ENCODE results near the gene MLIP.

MLIP gene

GRCh38 chr6:54106727-54107126 is 4.5 kb upstream of the MLIP start:
- Histone ChIP-seq H3K36me3 (ENCODE audit: control insufficient read depth in 1 of 2, insufficient read depth in 2 of 2, low read length in 2 of 2) (no peaks in the 10 kb centered on the region), H3K4me1 (ENCODE audit: control insufficient read depth in 1 of 2, insufficient read depth in 2 of 2, low read length in 2 of 2) (no peaks in the 10 kb centered on the region), H4K12ac (ENCODE audit: low read depth, low read length) (no peak overlapping the region), H2BK5ac (ENCODE audit: low read depth, low read length, poor library complexity) (no peak overlapping the region), H3K4me2 (ENCODE audit: low read length) (no peak overlapping the region), H3K4me3 (ENCODE audit: low read depth, low read length) (no peak overlapping the region), H2BK12ac (ENCODE audit: low read length) (no peak overlapping the region), H4K91ac (ENCODE audit: low read depth, low read length) (no peak overlapping the region), H2BK120ac (ENCODE audit: insufficient read depth, low read length, poor library complexity) (no peak overlapping the region), H2AFZ (ENCODE audit: insufficient read depth, low read length, poor library complexity) (no peak overlapping the region), H4K8ac (ENCODE audit: low read depth, low read length) (no peak overlapping the region), H3K4ac (ENCODE audit: low read depth, low read length) (no peak overlapping the region), H3K27ac (ENCODE audit: low read depth, low read length) (no peak overlapping the region), H3K9ac (ENCODE audit: low read length) (no peak overlapping the region), H3K79me2 (ENCODE audit: control insufficient read depth, insufficient read depth, low read length, poor library complexity) (no peaks in the 10 kb centered on the region), H3K23ac (ENCODE audit: low read length) (no peak overlapping the region), H3K14ac (ENCODE audit: low read length) (no peak overlapping the region), H3K18ac (ENCODE audit: low read length) (no peak overlapping the region), H3K79me1 (ENCODE audit: low read length) (no peaks in the 10 kb centered on the region), H2AK5ac (ENCODE audit: low read length) (no peak overlapping the region), H3K9me3 (ENCODE audit: insufficient read depth, low read depth, low read length) (no peaks in the 10 kb centered on the region), H3K27me3 (ENCODE audit: insufficient read depth, low read length) (no peaks in the 10 kb centered on the region)
- DNase-seq = no peak

GRCh38 chr6:54107470-54108090 is 3.7 kb upstream of the MLIP start:
- Histone ChIP-seq H2BK5ac (ENCODE audit: low read depth, low read length, poor library complexity) (no peak overlapping the region), H3K9me3 (ENCODE audit: insufficient read depth, low read depth, low read length) (no peaks in the 10 kb centered on the region), H3K4me2 (ENCODE audit: low read length) (no peak overlapping the region), H2AK5ac (ENCODE audit: low read length) (no peak overlapping the region), H3K4me1 (ENCODE audit: control insufficient read depth in 1 of 2, insufficient read depth in 2 of 2, low read length in 2 of 2) (no peaks in the 10 kb centered on the region), H3K27me3 (ENCODE audit: insufficient read depth, low read length) (no peaks in the 10 kb centered on the region), H3K18ac (ENCODE audit: low read length) (no peak overlapping the region), H4K91ac (ENCODE audit: low read depth, low read length) (no peak overlapping the region), H3K14ac (ENCODE audit: low read length) (no peak overlapping the region), H3K36me3 (ENCODE audit: control insufficient read depth in 1 of 2, insufficient read depth in 2 of 2, low read length in 2 of 2) (no peaks in the 10 kb centered on the region), H3K79me2 (ENCODE audit: control insufficient read depth, insufficient read depth, low read length, poor library complexity) (no peaks in the 10 kb centered on the region), H2BK12ac (ENCODE audit: low read length) (no peak overlapping the region), H3K4ac (ENCODE audit: low read depth, low read length) (no peak overlapping the region), H3K9ac (ENCODE audit: low read length) (no peak overlapping the region), H2AFZ (ENCODE audit: insufficient read depth, low read length, poor library complexity) (no peak overlapping the region), H3K79me1 (ENCODE audit: low read length) (no peaks in the 10 kb centered on the region), H3K27ac (ENCODE audit: low read depth, low read length) (no peak overlapping the region), H2BK120ac (ENCODE audit: insufficient read depth, low read length, poor library complexity) (no peak overlapping the region), H4K8ac (ENCODE audit: low read depth, low read length) (no peak overlapping the region), H3K4me3 (ENCODE audit: low read depth, low read length) (no peak overlapping the region), H3K23ac (ENCODE audit: low read length) (no peak overlapping the region), H4K12ac (ENCODE audit: low read depth, low read length) (no peak overlapping the region)
- WGBS (ENCODE audit: extremely low coverage, insufficient coverage, insufficient read length) = no CpG with 5 or more reads among the region's 8 CpGs
- no peak for DNase-seq

- H3K4ac ChIP-seq (ENCODE audit: low read depth, low read length) = no peak overlapping the region
- no peak overlapping the region for H2AFZ ChIP-seq (ENCODE audit: insufficient read depth, low read length, poor library complexity)
- no peak overlapping the region for H2BK120ac ChIP-seq (ENCODE audit: insufficient read depth, low read length, poor library complexity)
- H3K4me2 ChIP-seq (ENCODE audit: low read length) = no peak overlapping the region
- no peak overlapping the region for H3K18ac ChIP-seq (ENCODE audit: low read length)
- no peak overlapping the region for H3K4me3 ChIP-seq (ENCODE audit: low read depth, low read length)
- no peaks in the 10 kb centered on the region for H3K79me2 ChIP-seq (ENCODE audit: control insufficient read depth, insufficient read depth, low read length, poor library complexity)
- H2BK5ac ChIP-seq (ENCODE audit: low read depth, low read length, poor library complexity) = no peak overlapping the region
- no peaks in the 10 kb centered on the region for H3K4me1 ChIP-seq (ENCODE audit: control insufficient read depth in 1 of 2, insufficient read depth in 2 of 2, low read length in 2 of 2)
- no peak for DNase-seq
- H3K23ac ChIP-seq (ENCODE audit: low read length) = no peak overlapping the region
- H3K9ac ChIP-seq (ENCODE audit: low read length) = no peak overlapping the region
- H4K8ac ChIP-seq (ENCODE audit: low read depth, low read length) = no peak overlapping the region
- H2BK12ac ChIP-seq (ENCODE audit: low read length) = no peak overlapping the region
- no peak overlapping the region for H3K14ac ChIP-seq (ENCODE audit: low read length)
- H2AK5ac ChIP-seq (ENCODE audit: low read length) = no peak overlapping the region
- no peaks in the 10 kb centered on the region for H3K79me1 ChIP-seq (ENCODE audit: low read length)
- no peak overlapping the region for H4K12ac ChIP-seq (ENCODE audit: low read depth, low read length)
- no peak overlapping the region for H4K91ac ChIP-seq (ENCODE audit: low read depth, low read length)
- H3K27ac ChIP-seq (ENCODE audit: low read depth, low read length) = no peak overlapping the region
- no peaks in the 10 kb centered on the region for H3K36me3 ChIP-seq (ENCODE audit: control insufficient read depth in 1 of 2, insufficient read depth in 2 of 2, low read length in 2 of 2)
- H3K27me3 ChIP-seq (ENCODE audit: insufficient read depth, low read length) = no peaks in the 10 kb centered on the region
- H3K9me3 ChIP-seq (ENCODE audit: insufficient read depth, low read depth, low read length) = no peaks in the 10 kb centered on the region
These were observed 3.0 kb upstream of the MLIP start for GRCh38 chr6:54108271-54108670.

- no peak overlapping the region for H4K8ac ChIP-seq (ENCODE audit: low read depth, low read length)
- H2BK5ac ChIP-seq (ENCODE audit: low read depth, low read length, poor library complexity) = no peak overlapping the region
- no peak overlapping the region for H3K27ac ChIP-seq (ENCODE audit: low read depth, low read length)
- H2BK12ac ChIP-seq (ENCODE audit: low read length) = no peak overlapping the region
- no peaks in the 10 kb centered on the region for H3K79me2 ChIP-seq (ENCODE audit: control insufficient read depth, insufficient read depth, low read length, poor library complexity)
- no peak overlapping the region for H4K91ac ChIP-seq (ENCODE audit: low read depth, low read length)
- no peaks in the 10 kb centered on the region for H3K79me1 ChIP-seq (ENCODE audit: low read length)
- H2BK120ac ChIP-seq (ENCODE audit: insufficient read depth, low read length, poor library complexity) = no peak overlapping the region
- no peak overlapping the region for H3K4ac ChIP-seq (ENCODE audit: low read depth, low read length)
- H3K27me3 ChIP-seq (ENCODE audit: insufficient read depth, low read length) = no peaks in the 10 kb centered on the region
- no peak overlapping the region for H3K23ac ChIP-seq (ENCODE audit: low read length)
- no peaks in the 10 kb centered on the region for H3K9me3 ChIP-seq (ENCODE audit: insufficient read depth, low read depth, low read length)
- no peak overlapping the region for H3K14ac ChIP-seq (ENCODE audit: low read length)
- H3K4me2 ChIP-seq (ENCODE audit: low read length) = no peak overlapping the region
- no peaks in the 10 kb centered on the region for H3K36me3 ChIP-seq (ENCODE audit: control insufficient read depth in 1 of 2, insufficient read depth in 2 of 2, low read length in 2 of 2)
- H2AK5ac ChIP-seq (ENCODE audit: low read length) = no peak overlapping the region
- H3K18ac ChIP-seq (ENCODE audit: low read length) = no peak overlapping the region
- H3K4me1 ChIP-seq (ENCODE audit: control insufficient read depth in 1 of 2, insufficient read depth in 2 of 2, low read length in 2 of 2) = no peaks in the 10 kb centered on the region
- H3K4me3 ChIP-seq (ENCODE audit: low read depth, low read length) = no peak overlapping the region
- H2AFZ ChIP-seq (ENCODE audit: insufficient read depth, low read length, poor library complexity) = no peak overlapping the region
- H4K12ac ChIP-seq (ENCODE audit: low read depth, low read length) = no peak overlapping the region
- WGBS (ENCODE audit: extremely low coverage, insufficient coverage, insufficient read length) = no CpG with 5 or more reads among the region's 3 CpGs
- DNase-seq = no peak
- no peak overlapping the region for H3K9ac ChIP-seq (ENCODE audit: low read length)
These were observed 1.7 kb upstream of the MLIP start for GRCh38 chr6:54109586-54109985.
